Measurements from ENCODE around the gene HNRNPL.

The HNRNPL gene

DNA sequence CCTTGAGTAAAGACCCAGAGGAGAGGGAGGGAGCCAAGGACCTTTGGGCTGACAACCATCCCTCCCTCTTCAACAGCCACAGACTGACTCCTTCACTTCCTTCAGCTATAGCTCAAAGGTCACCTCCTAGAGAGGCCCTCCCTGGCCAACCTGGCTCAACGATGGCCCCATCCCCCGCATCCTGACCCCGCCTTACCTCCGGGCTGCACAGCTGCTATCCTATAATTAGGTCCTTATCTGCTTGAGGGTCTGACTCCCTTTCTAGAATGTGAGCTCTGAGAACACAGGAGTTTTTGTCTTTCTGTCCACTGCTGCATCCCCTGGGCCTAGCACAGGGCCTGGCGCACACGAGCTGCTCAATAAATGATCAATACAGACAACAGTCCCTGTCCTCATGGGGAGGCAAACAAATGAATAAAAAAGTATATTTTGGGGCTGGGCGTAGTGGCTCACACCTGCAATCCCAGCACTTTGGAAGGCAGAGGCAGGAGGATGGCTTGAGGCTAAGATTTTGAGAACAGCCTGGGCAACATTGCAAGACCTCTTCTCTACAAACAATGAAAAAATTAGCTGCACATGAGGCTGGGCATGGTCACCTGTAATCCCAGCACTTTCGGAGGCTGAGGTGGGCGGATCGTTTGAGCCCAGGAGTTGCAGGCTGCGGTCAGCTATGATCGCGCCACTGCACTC lies 30.4 kb downstream of the HNRNPL start:
- Histone ChIP-seq H3K36me3 (ENCODE audit: insufficient read depth, low read length) (peaks cover 39% of the 10 kb centered on the region), H3K27ac (ENCODE audit: low read length) (no peak overlapping the region), H3K4me1 (ENCODE audit: insufficient read depth, low read length) (no peaks in the 10 kb centered on the region), H3K9ac (ENCODE audit: low read depth, low read length) (no peak overlapping the region), H3K79me2 (ENCODE audit: insufficient read depth, low read length) (no peaks in the 10 kb centered on the region), H3K4me2 (ENCODE audit: insufficient read depth, low read length) (no peak overlapping the region), H4K20me1 (ENCODE audit: insufficient read depth, low read length) (peaks cover 9% of the 10 kb centered on the region), H3K9me3 (ENCODE audit: insufficient read depth, low read length, severe bottlenecking) (no peaks in the 10 kb centered on the region), H2AFZ (ENCODE audit: low read depth, low read length) (no peak overlapping the region), H3K4me3 (ENCODE audit: low read depth in 1 of 2, low read length in 2 of 2) (no peak overlapping the region), H3K27me3 (ENCODE audit: insufficient read depth, low read length, poor library complexity) (no peaks in the 10 kb centered on the region)
- DNase-seq (no peak), ATAC-seq (ENCODE audit: insufficient read depth, low read depth) (no peak)
- TF ChIP-seq CTCF (IDR thresholded peaks at IDR 0.05; ENCODE audit: borderline replicate concordance, extremely low read depth, low read length, poor library complexity, severe bottlenecking) (no peak), EZH2 (IDR thresholded peaks at IDR 0.05; ENCODE audit: borderline replicate concordance, low read depth, low read length, severe bottlenecking) (no peak)

GRCh38 chr19:38817081-38817480 lies 32.7 kb downstream of the HNRNPL start:
- Histone ChIP-seq H3K4me3 (ENCODE audit: low read depth in 1 of 2, low read length in 2 of 2) (no peak overlapping the region), H3K9ac (ENCODE audit: low read depth, low read length) (no peak overlapping the region), H3K4me2 (ENCODE audit: insufficient read depth, low read length) (no peak overlapping the region), H2AFZ (ENCODE audit: low read depth, low read length) (no peak overlapping the region), H3K79me2 (ENCODE audit: insufficient read depth, low read length) (no peaks in the 10 kb centered on the region), H3K9me3 (ENCODE audit: insufficient read depth, low read length, severe bottlenecking) (no peaks in the 10 kb centered on the region), H3K36me3 (ENCODE audit: insufficient read depth, low read length) (peaks cover 37% of the 10 kb centered on the region), H3K27ac (ENCODE audit: low read length) (no peak overlapping the region), H4K20me1 (ENCODE audit: insufficient read depth, low read length) (peaks cover 9% of the 10 kb centered on the region), H3K4me1 (ENCODE audit: insufficient read depth, low read length) (no peaks in the 10 kb centered on the region), H3K27me3 (ENCODE audit: insufficient read depth, low read length, poor library complexity) (no peaks in the 10 kb centered on the region)
- no peak for DNase-seq
- ATAC-seq (ENCODE audit: insufficient read depth, low read depth), result no peak
- TF ChIP-seq CTCF (IDR thresholded peaks at IDR 0.05; ENCODE audit: borderline replicate concordance, extremely low read depth, low read length, poor library complexity, severe bottlenecking), result no peak
- no peak for TF ChIP-seq EZH2 (IDR thresholded peaks at IDR 0.05; ENCODE audit: borderline replicate concordance, low read depth, low read length, severe bottlenecking)

GRCh38 chr19:38816131-38816750 lies 33.5 kb downstream of the HNRNPL start:
- Histone ChIP-seq H3K4me2 (ENCODE audit: insufficient read depth, low read length) (no peak overlapping the region), H3K4me1 (ENCODE audit: insufficient read depth, low read length) (no peaks in the 10 kb centered on the region), H2AFZ (ENCODE audit: low read depth, low read length) (no peak overlapping the region), H3K9me3 (ENCODE audit: insufficient read depth, low read length, severe bottlenecking) (no peaks in the 10 kb centered on the region), H3K27me3 (ENCODE audit: insufficient read depth, low read length, poor library complexity) (no peaks in the 10 kb centered on the region), H3K27ac (ENCODE audit: low read length) (no peak overlapping the region), H3K4me3 (ENCODE audit: low read depth in 1 of 2, low read length in 2 of 2) (no peak overlapping the region), H4K20me1 (ENCODE audit: insufficient read depth, low read length) (peaks cover 9% of the 10 kb centered on the region), H3K79me2 (ENCODE audit: insufficient read depth, low read length) (no peaks in the 10 kb centered on the region), H3K36me3 (ENCODE audit: insufficient read depth, low read length) (peaks cover 37% of the 10 kb centered on the region), H3K9ac (ENCODE audit: low read depth, low read length) (no peak overlapping the region)
- DNase-seq, result no peak
- no peak for TF ChIP-seq EZH2 (IDR thresholded peaks at IDR 0.05; ENCODE audit: borderline replicate concordance, low read depth, low read length, severe bottlenecking)
- no peak for TF ChIP-seq CTCF (IDR thresholded peaks at IDR 0.05; ENCODE audit: borderline replicate concordance, extremely low read depth, low read length, poor library complexity, severe bottlenecking)
- ATAC-seq (ENCODE audit: insufficient read depth, low read depth), result no peak

Data from DND-41 (cell line).